HG02840 (cell line): ENCODE data around the gene SDC4.

ENCODE experiments used
- ATAC-seq: cut with Tn5 transposase; IDR thresholded peaks from one replicate; pipeline ENCODE4 v1.9.1; 2021; ENCODE audit warnings: mild to moderate bottlenecking, moderate library complexity, moderate number of reproducible peaks; ENCODE audit not compliant: unreplicated experiment, low FRiP score

SDC4 gene

GRCh38 chr20:45347936-45348778 lies at the start of gene SDC4:
TSS of gene SDC4 (minus strand) at chr20:45348424. CDS start at chr20:45348384, 40 bp downstream.
- ATAC-seq = no peak

GRCh38 chr20:45395114-45395415 lies 46.8 kb upstream of the SDC4 start:
- ATAC-seq = no peak

- ATAC-seq = no peak
These were observed 46.2 kb upstream of the SDC4 start for GRCh38 chr20:45394221-45395113.

- no peak for ATAC-seq
These were observed 44.5 kb upstream of the SDC4 start for GRCh38 chr20:45392733-45393132.

- no peak for ATAC-seq
These were observed 43.3 kb upstream of the SDC4 start for GRCh38 chr20:45391559-45391958.

- no peak for ATAC-seq
These were observed 42.7 kb upstream of the SDC4 start for GRCh38 chr20:45390931-45391330.

- no peak for ATAC-seq
These were observed 39.0 kb upstream of the SDC4 start for GRCh38 chr20:45387274-45387673.

- no peak for ATAC-seq
These were observed 30.0 kb upstream of the SDC4 start, which contains the start of gene TP53TG5 for GRCh38 chr20:45378191-45378590. TSS of gene TP53TG5 (minus strand) at chr20:45378325. CDS start at chr20:45378236, 89 bp downstream.

- no peak for ATAC-seq
These were observed 29.0 kb upstream of the SDC4 start for GRCh38 chr20:45377269-45377668.

GRCh38 chr20:45374966-45375365 lies 26.7 kb upstream of the SDC4 start:
- no peak for ATAC-seq

- ATAC-seq = no peak
These were observed 25.9 kb upstream of the SDC4 start for GRCh38 chr20:45374101-45374467.

- ATAC-seq = peak; percentile 56
These were observed 25.3 kb upstream of the SDC4 start for GRCh38 chr20:45373353-45374100.

- ATAC-seq = no peak
These were observed 24.6 kb upstream of the SDC4 start for GRCh38 chr20:45372646-45373352.

- no peak for ATAC-seq
These were observed 24.0 kb upstream of the SDC4 start for GRCh38 chr20:45372241-45372640.

- ATAC-seq = no peak
These were observed 22.4 kb upstream of the SDC4 start for GRCh38 chr20:45370571-45371160.

- ATAC-seq = peak; percentile 83
These were observed 20.2 kb upstream of the SDC4 start for GRCh38 chr20:45368221-45368980.

GRCh38 chr20:45367126-45367525 lies 18.9 kb upstream of the SDC4 start:
- ATAC-seq = no peak

GRCh38 chr20:45366631-45367030 lies 18.4 kb upstream of the SDC4 start:
- ATAC-seq = no peak

- ATAC-seq = no peak
These were observed 18.0 kb upstream of the SDC4 start for GRCh38 chr20:45366192-45366591.
